ENCODE results near the gene CNN1. TPM values are rescaled to one million over a fixed set of nuclear protein-coding genes. Genes with fewer than 3 reads are reported as not detected.
"Not testable (repeated sequence)": the region's sequence is repeated elsewhere in the genome, so short reads cannot be mapped to it uniquely, and the experiment has no call there.

Gene CNN1
- total RNA-seq, 2 donors from 2014 or later = 10.9 to 15.2 TPM

DNA sequence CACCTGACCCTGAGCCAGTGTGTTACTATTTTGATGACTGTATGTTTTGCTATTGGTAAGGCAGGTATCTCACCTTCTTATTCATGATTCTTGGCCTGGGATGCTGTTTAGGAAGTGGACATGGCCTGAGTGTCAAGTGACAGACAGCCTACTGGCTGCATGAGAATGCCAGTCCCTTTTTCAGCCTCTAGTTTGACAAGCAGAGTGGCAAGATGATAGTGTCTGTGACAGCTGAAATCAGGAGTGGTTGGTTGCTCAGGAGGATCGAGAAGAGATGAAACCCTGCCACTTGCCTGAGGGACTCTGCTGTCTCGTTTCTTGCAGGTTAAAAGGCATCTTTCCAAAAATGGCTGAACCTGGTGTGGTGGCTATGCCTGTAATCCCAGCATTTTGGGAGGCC is 27.5 kb downstream of the CNN1 start:
- WGBS, 2 donors = 91 to 94% methylated on average over 2 of the region's 2 CpGs
- no peak for DNase-seq
- no peak for ATAC-seq
- Histone ChIP-seq H3K4me3 (no peak overlapping the region), H3K36me3 (replicated peaks in 1 of 2; ENCODE audit: insufficient read depth in 1 of 2, low read depth in 2 of 2) (no peaks in the 10 kb centered on the region), H3K9me3 (no peaks in the 10 kb centered on the region), H3K27ac (no peak overlapping the region), H3K4me1 (no peaks in the 10 kb centered on the region), H3K27me3 (no peaks in the 10 kb centered on the region)
- TF ChIP-seq POLR2A (IDR thresholded peaks at IDR 0.05) = no peak
- TF ChIP-seq, protein P1, sequence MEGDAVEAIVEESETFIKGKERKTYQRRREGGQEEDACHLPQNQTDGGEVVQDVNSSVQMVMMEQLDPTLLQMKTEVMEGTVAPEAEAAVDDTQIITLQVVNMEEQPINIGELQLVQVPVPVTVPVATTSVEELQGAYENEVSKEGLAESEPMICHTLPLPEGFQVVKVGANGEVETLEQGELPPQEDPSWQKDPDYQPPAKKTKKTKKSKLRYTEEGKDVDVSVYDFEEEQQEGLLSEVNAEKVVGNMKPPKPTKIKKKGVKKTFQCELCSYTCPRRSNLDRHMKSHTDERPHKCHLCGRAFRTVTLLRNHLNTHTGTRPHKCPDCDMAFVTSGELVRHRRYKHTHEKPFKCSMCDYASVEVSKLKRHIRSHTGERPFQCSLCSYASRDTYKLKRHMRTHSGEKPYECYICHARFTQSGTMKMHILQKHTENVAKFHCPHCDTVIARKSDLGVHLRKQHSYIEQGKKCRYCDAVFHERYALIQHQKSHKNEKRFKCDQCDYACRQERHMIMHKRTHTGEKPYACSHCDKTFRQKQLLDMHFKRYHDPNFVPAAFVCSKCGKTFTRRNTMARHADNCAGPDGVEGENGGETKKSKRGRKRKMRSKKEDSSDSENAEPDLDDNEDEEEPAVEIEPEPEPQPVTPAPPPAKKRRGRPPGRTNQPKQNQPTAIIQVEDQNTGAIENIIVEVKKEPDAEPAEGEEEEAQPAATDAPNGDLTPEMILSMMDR (IDR thresholded peaks at IDR 0.05) = no peak
- intact Hi-C loops (cut with DNase I) = no loop called here

DNA sequence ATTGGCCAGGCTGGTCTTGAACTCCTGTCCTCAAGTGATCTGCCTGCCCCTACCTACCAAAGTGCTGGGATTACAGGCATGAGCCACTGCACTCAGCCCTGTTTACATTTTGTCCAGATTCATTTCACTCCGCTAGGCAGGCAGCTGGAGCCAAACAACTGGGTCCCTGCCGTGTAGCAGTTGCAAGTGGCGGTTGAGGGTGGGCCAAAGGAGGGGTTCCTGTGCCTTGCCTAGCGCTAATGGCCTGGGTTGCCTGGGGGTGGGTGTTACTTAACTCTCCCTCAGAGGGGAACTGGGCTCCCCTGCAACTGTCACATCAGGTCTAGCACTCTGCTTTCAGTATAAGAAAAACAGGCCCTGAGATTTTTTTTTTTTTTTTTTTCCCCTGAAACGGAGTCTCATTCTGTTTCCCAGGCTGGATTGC is 31.4 kb downstream of the CNN1 start:
- DNase-seq (no peak), ATAC-seq (no peak)
- TF ChIP-seq, protein P1 (IDR thresholded peaks at IDR 0.05) = no peak
- intact Hi-C loops (cut with DNase I) = no loop called here
- 76 to 79% methylated on average over 4 to 5 of the region's 5 CpGs for WGBS, 2 donors
- H3K9me3 ChIP-seq = no peaks in the 10 kb centered on the region
- no peaks in the 10 kb centered on the region for H3K36me3 ChIP-seq (replicated peaks in 1 of 2; ENCODE audit: insufficient read depth in 1 of 2, low read depth in 2 of 2)
- no peak overlapping the region for H3K4me3 ChIP-seq
- H3K27me3 ChIP-seq = no peaks in the 10 kb centered on the region
- H3K27ac ChIP-seq = no peak overlapping the region
- no peaks in the 10 kb centered on the region for H3K4me1 ChIP-seq

DNA sequence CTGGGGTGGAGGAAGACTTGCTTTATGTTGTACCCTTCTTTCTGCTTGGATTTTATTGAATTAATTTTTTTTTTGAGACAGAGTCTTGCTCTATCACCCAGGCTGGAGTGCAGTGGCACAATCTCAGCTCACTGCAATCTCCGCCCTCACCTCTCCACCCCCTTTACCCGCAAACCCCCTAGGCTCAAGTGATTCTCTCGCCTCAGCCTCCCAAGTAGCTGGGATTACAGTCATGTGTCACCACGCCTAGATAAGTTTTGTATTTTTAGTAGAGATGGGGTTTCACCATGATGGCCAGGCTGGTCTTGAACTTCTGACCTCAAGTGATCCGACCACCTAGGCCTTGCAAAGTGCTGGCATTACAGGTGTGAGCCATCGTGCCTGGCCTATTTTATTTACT is 34.7 kb downstream of the CNN1 start:
- WGBS, 2 donors = 80 to 86% methylated on average over 6 of the region's 6 CpGs
- H3K4me3 ChIP-seq; H3K4me1 ChIP-seq; DNase-seq; H3K9me3 ChIP-seq; H3K27me3 ChIP-seq; H3K36me3 ChIP-seq (replicated peaks in 1 of 2; ENCODE audit: insufficient read depth in 1 of 2, low read depth in 2 of 2); H3K27ac ChIP-seq; ATAC-seq; intact Hi-C loops (cut with DNase I): not testable (repeated sequence)

DNA sequence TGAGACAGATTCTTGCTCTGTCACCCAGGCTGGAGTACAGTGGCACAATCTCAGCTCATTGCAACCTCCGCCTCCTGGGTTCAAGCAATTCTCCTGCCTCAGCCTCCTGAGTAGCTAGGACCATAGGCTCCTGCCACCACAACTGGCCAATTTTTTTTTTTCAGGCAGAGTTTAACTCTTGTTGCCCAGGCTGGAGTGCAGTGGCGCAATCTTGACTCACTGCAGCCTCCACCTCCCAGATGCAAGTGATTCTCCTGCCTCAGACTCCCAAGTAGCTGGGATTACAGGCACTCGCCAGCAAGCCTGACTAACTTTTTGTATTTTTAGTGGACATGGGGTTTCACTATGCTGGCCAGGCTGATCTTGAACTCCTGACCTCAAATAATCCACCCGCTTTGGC is 35.1 kb downstream of the CNN1 start:
- H3K4me3 ChIP-seq; DNase-seq; H3K9me3 ChIP-seq; H3K27ac ChIP-seq; H3K27me3 ChIP-seq; ATAC-seq; H3K36me3 ChIP-seq (replicated peaks in 1 of 2; ENCODE audit: insufficient read depth in 1 of 2, low read depth in 2 of 2); intact Hi-C loops (cut with DNase I); H3K4me1 ChIP-seq: not testable (repeated sequence)
- 77 to 91% methylated on average over 4 of the region's 4 CpGs for WGBS, 2 donors

DNA sequence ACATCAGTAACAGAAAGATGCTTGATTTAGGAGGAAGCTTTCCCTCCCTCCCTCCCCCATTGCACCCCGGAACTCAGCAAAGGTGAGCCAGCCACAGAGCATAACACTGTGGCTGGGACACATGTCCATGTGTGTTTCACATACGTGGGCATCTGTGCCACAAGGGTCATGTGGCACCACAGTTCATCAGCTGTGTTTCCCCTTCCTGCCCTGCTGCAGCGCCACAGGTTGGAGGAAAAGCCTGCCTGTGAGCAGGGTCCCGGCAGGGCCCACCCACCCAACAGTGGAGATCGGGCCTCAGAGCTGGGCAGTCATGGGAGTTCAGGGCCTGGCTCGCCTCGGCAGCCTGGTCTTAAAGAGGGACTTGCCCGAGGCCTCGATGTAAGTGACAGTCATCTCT is 36.0 kb downstream of the CNN1 start:
- ATAC-seq = no peak
- WGBS, 2 donors = 85% methylated on average over 9 of the region's 9 CpGs; no CpG with 5 or more reads in 1 of the 2 donors
- H3K27me3 ChIP-seq = no peaks in the 10 kb centered on the region
- DNase-seq = no peak
- no peak overlapping the region for H3K4me3 ChIP-seq
- H3K27ac ChIP-seq = no peak overlapping the region
- no peaks in the 10 kb centered on the region for H3K9me3 ChIP-seq
- H3K36me3 ChIP-seq (replicated peaks in 1 of 2; ENCODE audit: insufficient read depth in 1 of 2, low read depth in 2 of 2) = no peaks in the 10 kb centered on the region
- no peak for TF ChIP-seq POLR2A (IDR thresholded peaks at IDR 0.05)
- TF ChIP-seq, protein P1 (IDR thresholded peaks at IDR 0.05) = no peak
- peaks cover 12% of the 10 kb centered on the region for H3K4me1 ChIP-seq
- intact Hi-C loops (cut with DNase I) = no loop called here

DNA sequence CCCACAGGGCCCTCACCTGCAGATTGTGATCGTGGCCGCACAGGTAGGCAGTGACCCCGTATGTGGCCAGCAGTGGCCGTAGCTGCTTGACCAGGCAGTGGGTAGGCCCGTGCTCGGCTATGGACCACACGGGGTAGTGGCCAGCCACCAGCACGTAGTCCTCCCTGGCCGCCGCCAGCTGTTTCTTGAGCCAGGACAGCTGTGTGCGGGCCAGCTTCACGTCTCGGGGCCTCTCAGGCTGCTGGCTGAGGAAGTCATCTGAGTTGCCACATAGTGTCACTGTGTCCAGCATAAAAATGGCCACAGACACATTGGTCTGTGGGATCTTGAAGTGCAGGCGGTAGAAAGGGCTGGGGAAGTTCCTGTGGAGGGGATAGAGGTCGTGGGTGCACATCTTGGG is 37.6 kb downstream of the CNN1 start:
- Histone ChIP-seq H3K4me3 (no peak overlapping the region), H3K4me1 (peaks cover 19% of the 10 kb centered on the region), H3K36me3 (replicated peaks in 1 of 2; ENCODE audit: insufficient read depth in 1 of 2, low read depth in 2 of 2) (no peaks in the 10 kb centered on the region), H3K27ac (no peak overlapping the region), H3K9me3 (no peaks in the 10 kb centered on the region), H3K27me3 (no peaks in the 10 kb centered on the region)
- ATAC-seq = no peak
- DNase-seq = no peak
- intact Hi-C loops (cut with DNase I) = no loop called here
- TF ChIP-seq POLR2A (IDR thresholded peaks at IDR 0.05) = no peak
- TF ChIP-seq, protein P1 (IDR thresholded peaks at IDR 0.05) = no peak
- 78 to 88% methylated on average over 2 to 8 of the region's 15 CpGs for WGBS, 2 donors

Measured in body of pancreas (tissue), 4 donors.